NCI-H2196 treated with DMSO at 0.1 percent for 48 hours (cell line): ENCODE measurements around the gene MCTP1.

Experiments used
- DNase-seq: peaks from one replicate; lab custom pipeline; 2025; ENCODE audit not compliant: unreplicated experiment; lab: John Stamatoyannopoulos, UW

Gene MCTP1

GRCh38 chr5:94778299-94778698 is 506.6 kb downstream of the MCTP1 start:
- DNase-seq: no peak

GRCh38 chr5:94777056-94777880 is 507.6 kb downstream of the MCTP1 start:
- DNase-seq: no peak

DNA sequence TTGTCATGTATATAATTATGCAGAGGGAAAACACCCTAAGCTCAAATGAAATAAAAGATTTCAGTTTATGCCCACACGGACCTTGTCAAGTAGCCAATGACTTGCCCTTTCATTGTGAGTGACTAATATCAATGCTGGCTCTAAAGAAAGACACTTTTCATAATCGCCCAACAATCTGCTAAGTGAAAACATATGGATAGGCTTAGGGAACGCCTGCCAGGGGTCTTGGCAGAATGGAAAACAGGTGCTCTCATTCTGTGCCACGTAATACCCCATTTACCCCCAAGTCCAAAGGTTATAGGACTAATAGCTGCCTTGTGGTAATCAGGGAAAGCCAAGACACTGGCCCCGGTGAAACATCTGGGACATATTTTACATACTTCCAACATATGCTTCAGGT is 508.7 kb downstream of the MCTP1 start:
- DNase-seq: no peak

- no peak for DNase-seq
Observed at GRCh38 chr5:94775088-94775487, 509.8 kb downstream of the MCTP1 start.

DNA sequence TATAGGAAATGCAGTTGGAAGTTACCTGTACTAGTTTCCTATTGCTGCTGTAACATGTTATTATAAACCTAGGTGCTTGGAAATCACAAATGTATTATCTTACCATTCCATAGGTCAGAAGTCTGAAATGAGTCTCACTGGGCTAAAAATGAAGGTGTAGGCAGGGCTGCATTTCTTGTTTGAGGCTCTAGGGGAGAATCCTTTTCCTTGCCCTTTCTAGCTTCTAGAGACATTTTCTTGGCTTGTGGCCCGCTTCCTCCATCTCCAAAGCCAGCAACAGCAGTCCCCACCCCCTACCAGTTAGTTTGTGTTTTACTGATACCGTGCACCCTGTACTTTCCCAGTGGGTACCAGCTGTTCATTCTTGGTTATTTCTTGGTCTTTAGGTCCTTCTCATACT is 513.2 kb downstream of the MCTP1 start:
- DNase-seq: no peak

DNA sequence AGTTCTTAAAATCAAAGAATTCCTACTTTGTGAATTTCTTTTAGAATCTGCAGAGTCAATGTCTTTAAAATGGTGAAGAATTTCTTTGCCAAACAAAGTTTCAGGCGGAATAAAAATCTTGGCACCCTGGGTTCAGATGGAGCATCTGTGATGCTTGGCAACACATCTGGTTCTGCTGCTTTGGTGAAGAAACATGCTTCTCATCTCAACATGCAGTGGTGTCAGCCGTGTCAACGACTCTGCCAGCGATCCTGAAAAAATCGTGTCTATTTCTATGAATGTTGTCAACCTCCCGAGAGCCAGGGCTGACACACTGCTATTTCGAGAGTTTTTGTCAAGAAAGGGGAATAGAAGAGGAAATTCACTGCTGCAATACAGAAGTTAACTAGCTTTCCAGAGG is 514.9 kb downstream of the MCTP1 start:
- no peak for DNase-seq

GRCh38 chr5:94761786-94762185 is 523.1 kb downstream of the MCTP1 start:
- DNase-seq: no peak

- no peak for DNase-seq
Observed at GRCh38 chr5:94761055-94761454, 523.8 kb downstream of the MCTP1 start.

GRCh38 chr5:94759961-94760360 is 524.9 kb downstream of the MCTP1 start:
- no peak for DNase-seq

DNA sequence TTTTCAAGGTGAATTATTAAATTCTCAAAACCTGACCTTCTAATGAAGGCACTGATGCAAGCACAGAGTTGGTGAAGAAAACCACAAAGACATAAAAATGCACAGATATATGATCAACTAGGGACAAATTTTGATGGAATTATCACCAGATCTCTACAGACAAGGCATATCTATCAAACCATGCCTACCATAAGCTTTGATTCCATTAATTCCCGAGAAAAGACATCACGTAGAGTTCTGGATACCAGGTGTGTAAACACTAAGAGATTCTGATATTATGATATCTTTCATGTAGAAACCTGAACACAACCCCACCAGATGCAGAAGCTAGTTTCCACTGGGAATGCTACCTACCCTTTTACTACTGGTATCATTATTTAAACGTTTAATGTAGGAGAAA is 525.9 kb downstream of the MCTP1 start:
- no peak for DNase-seq

- DNase-seq: no peak
Observed at GRCh38 chr5:94754824-94755223, 530.1 kb downstream of the MCTP1 start.

DNA sequence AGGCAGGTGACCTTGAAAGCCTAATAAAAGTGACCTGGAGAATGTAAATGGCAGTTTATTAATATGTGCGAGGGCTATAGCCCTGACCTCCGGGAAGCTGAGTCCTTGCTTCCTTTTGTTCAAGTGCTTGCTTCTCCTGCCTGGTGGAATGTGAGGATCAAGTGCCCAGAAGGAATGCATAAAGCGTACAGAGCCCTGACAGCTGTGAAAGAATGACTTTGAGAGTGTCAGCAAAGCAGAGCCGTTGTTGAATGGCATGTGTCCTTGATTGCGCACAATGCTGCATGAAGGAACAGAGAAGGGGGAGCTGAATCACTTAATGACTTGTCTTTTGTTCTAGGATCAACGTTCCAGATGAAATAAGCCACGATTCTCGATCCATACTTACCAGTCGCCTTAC is 533.4 kb downstream of the MCTP1 start:
- no peak for DNase-seq

DNA sequence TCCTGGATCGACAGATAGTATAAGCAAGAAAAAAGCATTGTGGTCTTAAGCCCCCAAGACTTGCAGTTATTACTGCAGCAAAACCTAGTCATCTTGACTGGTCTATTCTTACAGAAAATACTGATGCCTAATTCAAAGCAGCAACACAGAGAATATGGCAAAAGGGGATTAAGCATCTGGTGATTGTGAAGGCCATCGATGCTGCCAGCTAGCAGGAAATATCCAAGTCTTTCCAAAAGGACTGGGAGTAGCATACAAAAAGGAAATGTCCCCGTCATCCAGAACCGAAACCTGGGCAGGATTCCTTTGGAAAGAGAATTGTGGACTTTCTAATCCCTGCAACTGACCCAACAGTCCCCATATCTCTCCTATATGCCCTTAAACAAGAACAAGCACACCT is 534.2 kb downstream of the MCTP1 start:
- DNase-seq: no peak

DNA sequence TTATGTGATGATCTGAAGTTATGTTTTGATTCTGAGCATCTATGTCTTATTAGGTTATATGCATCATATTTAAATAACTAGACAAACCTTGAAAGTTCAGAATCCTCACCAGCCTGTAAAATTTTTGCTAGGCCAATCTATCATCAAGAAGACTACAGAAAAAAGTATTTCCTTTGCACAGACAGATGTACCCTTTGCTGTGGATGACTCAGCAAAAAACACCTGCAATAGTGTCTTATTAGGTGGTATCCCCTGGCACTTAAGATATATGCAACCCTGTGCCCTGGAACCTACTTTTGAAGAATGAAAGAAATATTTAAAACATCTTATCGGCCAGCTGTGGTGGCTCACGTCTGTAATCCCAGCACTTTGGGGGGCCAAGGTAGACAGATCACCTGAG is 535.9 kb downstream of the MCTP1 start:
- DNase-seq: no peak

DNA sequence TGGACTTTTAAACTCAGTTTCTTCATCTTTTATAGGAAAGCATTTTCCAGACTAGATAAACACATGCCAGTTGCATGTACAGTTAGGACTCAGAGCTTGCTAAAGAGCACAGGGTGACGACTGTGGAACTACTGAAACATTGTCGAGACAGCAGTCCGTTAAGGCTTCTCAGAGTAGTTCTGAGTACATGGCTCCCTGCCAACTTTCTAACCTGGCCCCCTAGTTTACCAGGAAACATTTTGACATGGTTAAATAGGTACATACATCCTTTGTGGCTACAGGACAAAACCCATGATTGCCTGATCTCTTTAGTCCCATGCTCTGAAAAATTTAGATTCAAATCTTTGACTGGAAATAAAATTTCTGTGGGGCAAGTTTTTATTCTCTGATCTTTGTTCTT is 536.7 kb downstream of the MCTP1 start:
- no peak for DNase-seq

- DNase-seq: no peak
Observed at GRCh38 chr5:94747371-94747770, 537.5 kb downstream of the MCTP1 start.

DNA sequence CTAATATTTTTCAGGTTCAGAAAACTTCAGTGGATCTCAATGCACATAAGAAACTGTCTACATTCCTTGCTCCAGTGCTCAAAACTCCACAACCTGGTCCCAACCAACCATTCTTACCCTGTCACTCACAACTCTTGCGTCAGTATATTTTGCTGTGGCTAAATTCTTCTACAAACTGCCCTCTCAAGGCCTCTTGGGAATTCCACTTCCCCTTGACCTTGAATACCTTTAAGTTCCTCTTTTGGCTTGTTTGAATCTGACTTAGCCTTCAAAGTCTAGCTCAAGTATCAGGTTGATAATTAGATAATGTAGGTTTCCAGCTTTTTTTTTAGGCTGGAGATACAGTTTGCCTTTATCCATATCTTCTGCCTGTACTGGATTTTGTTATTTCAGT is 538.2 kb downstream of the MCTP1 start:
- no peak for DNase-seq

DNA sequence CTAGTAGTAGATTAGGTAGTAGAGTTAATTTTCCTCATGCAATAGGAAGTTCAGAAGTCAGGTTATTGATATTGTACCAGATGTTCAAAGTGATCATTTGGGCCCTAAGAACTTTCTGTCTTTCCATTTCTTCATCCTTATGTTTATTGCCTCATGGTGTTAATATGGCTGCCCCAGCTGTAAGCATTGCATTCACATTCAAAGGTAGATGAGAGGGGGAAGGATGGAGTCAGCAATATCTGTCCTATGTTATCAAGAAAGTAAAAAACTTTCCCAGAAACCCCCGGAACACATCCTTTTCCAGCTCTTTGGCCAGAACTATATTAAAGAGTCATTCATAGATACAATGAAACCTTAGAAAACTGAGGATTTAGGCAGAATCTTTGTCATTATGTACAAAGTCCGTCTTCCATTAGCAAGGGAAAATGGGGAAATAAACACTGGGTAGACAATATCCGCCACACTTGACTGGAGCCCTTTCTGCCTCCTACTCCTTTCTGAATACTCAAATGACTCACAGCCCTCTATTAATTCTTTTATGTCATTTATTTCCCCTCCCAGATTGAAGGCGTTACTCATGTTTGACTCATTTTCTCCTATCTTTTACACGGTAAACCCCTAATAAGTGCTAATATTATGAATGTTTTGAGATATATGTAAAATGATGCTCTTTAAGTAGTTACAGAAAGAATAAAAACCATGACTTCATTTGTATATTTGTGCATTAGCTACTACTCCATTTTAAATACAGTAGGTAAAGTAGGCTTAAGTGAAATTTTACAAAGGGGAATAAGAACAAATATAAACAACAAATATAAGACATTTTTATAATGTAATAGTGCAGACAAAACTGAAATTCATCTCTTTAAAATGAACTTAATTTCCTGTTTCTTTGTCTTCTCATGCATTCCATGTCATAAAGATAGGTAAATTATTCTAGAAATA is 538.8 kb downstream of the MCTP1 start:
- DNase-seq: no peak

- no peak for DNase-seq
Observed at GRCh38 chr5:94744906-94745305, 540.0 kb downstream of the MCTP1 start.

- DNase-seq: no peak
Observed at GRCh38 chr5:94742852-94743251, 542.0 kb downstream of the MCTP1 start.

GRCh38 chr5:94740286-94740685 is 544.6 kb downstream of the MCTP1 start:
- no peak for DNase-seq

DNA sequence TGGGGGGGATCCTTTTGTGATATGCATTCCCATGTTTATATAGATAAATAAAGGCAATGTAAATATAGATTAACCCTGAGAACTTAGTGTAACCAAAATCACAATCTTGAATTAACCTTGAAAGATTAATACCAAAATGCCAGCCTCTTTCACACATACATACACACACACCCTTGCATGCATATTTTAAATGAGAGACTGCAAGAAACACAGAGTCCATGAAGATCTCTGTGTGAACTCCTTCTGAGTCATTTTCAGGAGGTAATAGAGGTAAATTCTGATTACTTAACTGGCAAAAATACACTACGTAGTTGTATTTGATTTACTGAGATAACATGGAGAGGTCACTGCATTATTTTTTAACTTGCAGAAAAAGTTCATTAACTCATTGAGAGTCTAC is 548.4 kb downstream of the MCTP1 start:
- no peak for DNase-seq
